HL-60/S4 treated with retinoic acid at 250 ng/mL for 4 days and 3 days (cell line): ENCODE results near the gene EDAR.

ENCODE experiments used
- in situ Hi-C: fragments of 300-500 bp; cut with MboI; formaldehyde crosslinking; loops from 2 replicates; pipeline ENCODE4 v1.7.0; 2022; ENCODE audit warnings: low sequenced_read_pairs

EDAR gene

DNA sequence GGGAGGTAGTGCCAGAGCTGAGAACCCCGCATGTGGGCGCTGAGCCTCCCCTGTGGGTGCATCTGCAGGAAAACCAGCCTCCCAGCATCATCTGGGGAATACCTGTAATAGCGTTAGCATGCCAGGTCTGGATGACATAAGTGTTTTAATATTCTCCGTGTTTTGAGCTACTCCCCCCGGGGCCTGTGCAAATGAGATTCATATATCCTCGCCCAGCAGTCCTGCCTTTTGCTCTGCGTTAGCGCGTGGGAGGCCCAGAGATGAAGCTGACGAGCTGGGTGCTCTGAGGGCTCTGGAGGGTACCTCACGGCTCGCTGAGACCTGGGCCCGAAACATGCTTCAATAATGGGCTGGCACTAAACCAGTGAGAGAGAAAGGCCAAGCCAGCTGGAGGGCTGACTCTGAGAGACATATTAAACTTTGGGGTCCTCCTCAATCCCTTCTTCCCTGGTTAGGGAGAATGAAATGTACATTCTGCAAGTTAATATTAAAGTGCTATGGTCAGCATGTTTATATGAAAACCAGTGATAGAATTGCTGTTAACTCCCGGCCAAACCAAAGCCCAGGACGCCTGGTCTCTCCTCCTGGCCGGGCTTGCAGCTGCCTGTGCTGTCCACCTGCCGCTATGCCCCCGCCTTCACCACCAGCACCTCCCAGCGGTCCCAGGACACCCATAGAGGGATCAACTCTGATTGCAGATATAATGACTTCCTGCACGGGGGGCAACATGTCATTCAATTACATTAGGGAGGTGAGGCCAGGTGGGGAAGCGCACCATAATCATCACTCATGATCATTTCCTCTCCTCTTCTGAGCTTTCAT lies 77.0 kb downstream of the EDAR start:
- in situ Hi-C loops = no loop called here

- in situ Hi-C loops = no loop called here
These were observed 77.6 kb downstream of the EDAR start for GRCh38 chr2:108911401-108911800.

DNA sequence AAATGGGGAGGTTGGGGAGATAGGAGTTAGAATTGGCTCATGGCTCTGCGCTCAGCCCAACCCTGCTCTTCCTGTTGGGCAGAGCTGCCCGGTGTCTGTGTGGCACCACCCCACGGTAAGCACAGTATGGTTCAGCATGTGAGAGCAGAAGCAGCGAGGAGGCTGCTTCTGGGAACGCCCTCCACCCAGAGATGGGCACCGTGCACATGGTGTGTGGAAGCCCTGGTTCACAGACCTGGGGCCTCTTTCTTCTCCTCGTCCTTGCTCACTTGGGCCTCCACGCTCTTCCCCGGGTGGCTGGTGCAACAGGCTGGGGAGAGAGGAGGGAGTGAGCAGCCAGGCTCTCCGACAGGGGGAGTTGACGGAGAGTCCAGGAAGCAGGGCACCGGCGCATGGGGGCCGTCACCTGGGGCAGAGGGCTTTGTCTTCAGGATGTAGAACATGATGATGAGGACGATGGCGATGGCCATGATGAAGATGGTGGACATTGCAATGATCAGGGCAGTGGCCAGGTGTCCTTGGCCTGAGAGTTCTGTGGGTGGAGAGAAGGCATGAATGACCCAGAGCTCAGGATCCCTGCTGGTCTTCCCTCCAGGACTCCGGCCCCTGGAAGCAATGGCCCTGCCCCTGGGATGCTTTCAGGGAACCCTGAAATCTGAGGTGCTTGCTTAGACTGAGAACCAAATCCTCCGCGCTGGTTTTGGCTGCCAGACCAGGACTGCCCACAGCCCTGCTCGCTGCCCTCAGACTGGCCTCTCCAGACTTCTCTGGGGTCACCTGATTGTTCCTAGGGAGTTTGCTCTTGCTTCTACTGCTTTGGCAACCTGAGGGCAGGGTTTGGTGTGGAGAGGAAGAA lies 78.3 kb downstream of the EDAR start:
- in situ Hi-C loops = no loop called here

GRCh38 chr2:108910011-108910431 lies 79.0 kb downstream of the EDAR start:
- in situ Hi-C loops = no loop called here

GRCh38 chr2:108909275-108909823 lies 79.7 kb downstream of the EDAR start:
- in situ Hi-C loops = no loop called here

- in situ Hi-C loops = no loop called here
These were observed 80.3 kb downstream of the EDAR start for GRCh38 chr2:108908713-108909070.

DNA sequence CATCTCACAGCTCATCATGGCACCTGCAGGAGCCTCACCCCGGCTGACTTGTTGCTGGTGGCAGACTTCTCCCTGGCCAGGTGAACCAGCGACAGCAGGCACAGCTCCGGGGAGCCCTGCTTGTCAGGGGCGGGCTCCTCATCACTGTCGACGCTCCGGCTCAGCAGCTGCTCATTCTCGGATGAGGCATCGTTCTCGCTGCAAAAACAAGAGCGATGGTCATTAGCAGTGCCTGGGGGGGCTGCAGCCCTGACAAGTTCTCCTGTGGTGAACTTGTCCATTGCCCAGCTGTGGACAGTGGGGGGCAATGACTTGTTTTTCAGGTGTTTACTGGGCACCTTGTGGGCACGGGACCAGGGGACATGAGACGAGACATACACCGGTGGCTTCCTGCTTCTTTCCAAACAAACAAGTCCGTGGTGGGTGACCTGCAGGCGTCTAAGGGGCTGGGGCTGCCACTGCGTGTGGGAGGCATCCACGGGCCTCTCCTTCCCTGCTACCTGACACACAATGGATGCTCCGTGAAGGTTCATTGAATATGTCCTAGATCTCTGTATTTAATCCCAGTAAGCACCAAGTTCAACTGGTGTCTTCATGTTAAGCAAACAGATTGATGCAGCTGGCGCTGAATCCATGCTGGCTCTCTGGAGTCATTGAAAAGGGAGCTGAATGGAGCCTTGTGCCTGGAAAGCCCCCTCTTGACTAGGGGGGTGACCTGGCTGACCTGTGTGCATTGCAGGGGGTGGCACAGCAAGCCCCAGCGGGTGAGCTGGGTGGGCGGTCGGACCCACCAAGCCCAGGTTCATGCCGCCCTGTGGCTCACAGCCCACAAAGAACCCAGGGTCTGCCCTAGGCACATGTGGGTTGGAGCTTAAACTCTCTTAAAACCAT lies 81.0 kb downstream of the EDAR start:
- in situ Hi-C loops = no loop called here

DNA sequence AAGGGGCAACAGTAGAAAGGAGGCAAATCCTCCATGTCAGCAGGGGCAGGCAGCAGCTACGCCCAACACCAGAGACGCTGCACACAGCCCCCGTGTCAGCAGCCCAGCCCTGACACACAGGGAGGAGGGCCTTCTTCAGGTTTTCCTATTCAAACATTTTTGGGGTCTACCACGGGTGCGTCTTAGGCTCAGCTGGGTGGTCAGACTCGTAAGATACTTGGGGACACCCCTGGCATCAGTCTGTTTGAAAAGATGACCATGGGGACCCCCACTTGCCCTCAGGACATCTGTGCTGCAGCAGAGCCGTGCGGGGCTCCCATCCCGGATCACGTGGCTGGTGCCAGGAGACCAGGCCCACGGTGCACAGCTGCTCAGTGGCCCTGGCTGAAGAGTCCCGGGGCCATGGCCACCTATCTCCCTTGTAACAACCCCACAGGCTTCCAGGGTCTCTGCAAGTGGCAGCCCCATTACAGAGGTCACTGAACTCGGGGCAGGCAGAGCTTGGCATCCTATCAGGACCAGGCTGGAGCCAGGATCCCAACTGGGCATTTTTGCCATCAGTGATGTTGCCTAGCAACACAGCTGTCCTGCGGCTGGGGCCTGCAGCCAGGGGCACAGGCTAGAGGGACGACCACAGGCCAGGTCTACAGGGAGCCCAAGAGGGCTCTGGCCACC lies 82.5 kb downstream of the EDAR start:
- in situ Hi-C loops = no loop called here

GRCh38 chr2:108905906-108906305 lies 83.1 kb downstream of the EDAR start:
- in situ Hi-C loops = no loop called here

- in situ Hi-C loops = no loop called here
These were observed 83.8 kb downstream of the EDAR start for GRCh38 chr2:108905176-108905575.

- in situ Hi-C loops = no loop called here
These were observed 84.3 kb downstream of the EDAR start for GRCh38 chr2:108904680-108905079.

DNA sequence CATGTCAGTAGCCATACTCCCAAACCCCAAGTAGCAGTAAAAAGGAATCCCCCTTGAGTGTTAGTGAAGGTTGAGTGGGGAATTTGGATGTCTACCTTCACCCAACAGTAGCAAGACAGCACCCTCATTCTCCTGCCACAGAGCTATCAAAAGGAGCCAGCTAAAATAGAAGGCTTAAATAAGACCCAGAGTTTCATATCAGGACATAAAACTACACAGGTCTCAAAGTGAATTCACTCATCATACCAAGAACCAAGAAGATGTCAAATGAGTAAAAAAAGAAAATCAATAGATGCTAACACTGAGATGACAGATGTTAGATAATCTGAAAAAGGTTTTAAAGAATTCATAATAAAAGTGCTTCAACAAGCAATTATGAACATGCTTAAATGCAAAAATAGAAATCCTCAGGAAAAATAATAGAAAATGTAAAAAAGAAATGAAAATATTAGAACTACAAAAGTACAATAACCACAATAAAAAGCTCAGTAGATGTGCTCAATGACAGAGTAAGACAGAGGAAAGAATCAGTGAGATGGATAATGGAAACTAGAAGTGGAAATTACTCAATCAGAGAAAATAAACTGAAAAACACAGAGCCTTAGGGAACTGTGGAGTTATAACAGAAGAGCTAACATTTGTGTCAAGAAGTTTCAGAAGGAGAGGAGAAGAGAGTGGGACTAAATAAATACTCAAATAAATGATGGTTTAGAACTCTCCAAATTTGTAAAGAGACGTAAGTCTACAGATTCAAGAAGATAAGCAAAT lies 90.5 kb downstream of the EDAR start:
- in situ Hi-C loops = no loop called here

DNA sequence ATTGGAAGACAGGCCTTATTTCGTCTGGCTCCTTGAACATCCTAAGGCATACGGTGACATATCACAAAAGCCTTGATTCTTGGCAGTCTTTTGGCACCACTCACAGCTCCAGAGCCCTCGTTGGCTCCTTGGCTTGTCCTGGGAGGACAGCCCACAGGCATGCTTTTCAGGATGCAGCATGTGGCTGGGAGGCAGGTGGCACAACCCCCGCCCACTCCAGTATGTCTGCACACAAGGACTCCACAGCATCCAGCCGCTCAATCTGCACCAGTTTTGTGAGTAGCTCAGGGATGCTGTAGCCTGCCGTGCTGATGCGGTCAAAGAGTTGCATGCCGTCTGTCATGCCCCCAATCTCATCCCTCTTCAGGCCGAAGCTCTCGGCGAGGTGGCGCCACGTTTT lies 92.3 kb downstream of the EDAR start:
- in situ Hi-C loops = no loop called here

DNA sequence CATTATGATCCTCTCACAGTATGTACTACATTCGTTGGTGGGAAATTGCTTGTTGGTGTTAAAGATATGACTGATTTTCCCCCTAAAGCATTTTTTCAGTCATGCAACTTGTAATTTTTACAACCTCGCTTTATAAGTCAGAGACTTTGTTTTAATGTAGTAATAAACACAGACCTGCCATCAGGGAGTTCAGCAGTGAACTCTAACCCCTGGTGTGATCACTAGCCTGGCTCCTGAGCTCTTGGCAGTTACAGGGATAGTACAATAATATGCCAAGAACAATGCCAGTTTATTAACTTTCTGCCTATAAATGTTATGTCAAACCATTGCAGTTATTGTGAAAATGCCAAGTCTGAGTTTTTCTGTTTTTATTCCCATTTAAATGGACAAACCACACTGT lies 93.8 kb downstream of the EDAR start:
- in situ Hi-C loops = no loop called here

DNA sequence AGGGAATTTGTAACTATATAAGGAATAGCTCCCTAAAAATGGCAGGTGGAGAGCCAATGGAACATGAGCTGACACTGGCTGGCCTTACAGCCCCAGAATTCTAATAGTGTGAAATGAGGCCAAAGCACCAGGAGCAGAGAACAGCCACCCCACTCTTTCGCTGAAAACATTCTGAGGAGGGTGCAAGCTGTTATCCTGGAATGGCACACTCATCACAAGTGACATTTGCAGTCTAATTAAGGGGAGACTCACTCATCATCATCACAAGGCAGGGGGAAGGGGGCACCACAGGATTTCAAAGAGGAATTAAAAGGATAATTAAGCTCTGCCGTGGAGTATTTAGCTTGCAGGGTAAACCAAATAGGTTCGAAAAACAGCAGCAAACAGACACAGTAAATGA lies 94.3 kb downstream of the EDAR start:
- in situ Hi-C loops = no loop called here

DNA sequence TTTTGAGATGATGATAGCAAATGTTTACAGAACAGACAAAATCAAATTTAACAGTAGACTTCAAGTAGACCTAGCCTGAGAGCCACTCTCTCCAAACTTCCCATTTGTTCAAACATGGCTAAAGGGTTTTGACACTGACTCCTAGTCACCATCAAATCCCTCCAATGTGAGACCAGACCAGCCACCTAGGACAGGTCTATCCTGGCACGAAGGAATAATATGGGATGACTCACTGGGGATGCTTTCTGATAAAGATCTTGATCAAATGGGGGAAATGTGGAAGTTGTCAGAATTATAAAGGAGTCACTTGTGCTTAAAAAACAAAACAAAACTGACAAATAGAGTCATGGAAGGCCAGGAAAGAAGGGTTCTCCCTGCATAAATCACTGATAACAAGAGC lies 95.7 kb downstream of the EDAR start:
- in situ Hi-C loops = no loop called here

GRCh38 chr2:108889907-108890306 lies 99.1 kb downstream of the EDAR start:
- in situ Hi-C loops = no loop called here

- in situ Hi-C loops = no loop called here
These were observed 104.4 kb downstream of the EDAR start for GRCh38 chr2:108884619-108885018.

GRCh38 chr2:108878276-108878675 lies 110.7 kb downstream of the EDAR start:
- in situ Hi-C loops = no loop called here

DNA sequence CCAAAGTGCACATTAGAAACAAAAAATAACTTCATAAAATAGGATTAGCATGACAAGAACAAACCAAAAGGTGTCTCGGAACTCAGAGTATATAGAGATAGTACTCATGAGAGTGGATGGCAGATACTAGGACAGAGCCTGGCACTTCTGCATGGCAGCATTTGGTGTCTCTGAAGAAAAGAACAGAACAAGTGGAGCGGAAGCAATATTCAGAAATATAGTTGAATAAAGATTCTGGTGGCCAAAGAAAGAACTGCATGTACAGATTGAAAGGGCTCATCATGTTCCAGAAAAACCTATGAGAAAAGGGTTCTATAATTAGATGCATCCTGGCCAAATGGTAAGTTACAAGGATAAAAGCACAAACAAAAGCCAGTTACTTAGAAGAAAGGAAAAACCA lies 111.5 kb downstream of the EDAR start:
- in situ Hi-C loops = no loop called here
